Activated CD4-positive, alpha-beta T cell treated with anti-CD3 and anti-CD28 coated beads for 36 hours (primary cell): ENCODE measurements around the gene GPRC5B. TPM values are rescaled to one million over a fixed set of nuclear protein-coding genes. Genes with fewer than 3 reads are reported as not detected.

ENCODE experiments used
- ATAC-seq: fragments of 200-7000 bp; cut with Tn5 transposase; one replicate; pipeline ENCODE4 v1.10.0; 2021; ENCODE audit warnings: mild to moderate bottlenecking, moderate library complexity
- CTCF ChIA-PET: fragments of 350-600 bp; sonication (Branson Sonifier 250); formaldehyde crosslinking; loops from one replicate; lab custom pipeline; 2021; ENCODE audit warnings: antibody characterized with exemption; lab: Charles Lee
- POLR2A ChIA-PET: fragments of 350-600 bp; sonication (Branson Sonifier 250); formaldehyde crosslinking; loops from one replicate; lab custom pipeline; 2021; ENCODE audit warnings: antibody characterized with exemption, inconsistent platforms; lab: Charles Lee
- DNase-seq: peaks from one replicate; pipeline ENCODE4 v3.0.0-alpha.2; 2020
- H3K27ac Mint-ChIP-seq: one replicate; pipeline ENCODE4 v1.8.0; 2021; ENCODE audit warnings: mixed read lengths
- H3K27me3 Mint-ChIP-seq: one replicate; pipeline ENCODE4 v1.8.0; 2021; ENCODE audit warnings: mixed read lengths
- H3K36me3 Mint-ChIP-seq: one replicate; pipeline ENCODE4 v1.8.0; 2021; ENCODE audit warnings: low read depth, mixed read lengths
- H3K4me1 Mint-ChIP-seq: one replicate; pipeline ENCODE4 v1.8.0; 2021; ENCODE audit warnings: mixed read lengths
- H3K4me3 Mint-ChIP-seq: one replicate; pipeline ENCODE4 v1.8.0; 2021; ENCODE audit warnings: mild to moderate bottlenecking, moderate library complexity, mixed read lengths
- H3K9me3 Mint-ChIP-seq: one replicate; pipeline ENCODE4 v1.8.0; 2021; ENCODE audit warnings: low read depth, mixed read lengths
- intact Hi-C, 2 experiments: fragments of 100-400 bp; cut with DNase I in 1 of 2; cut with micrococcal nuclease in 1 of 2; formaldehyde crosslinking; loops; one replicate each; pipeline versions ENCODE4 v1.14.2 to v1.15.1; 2022 to 2024; cut with DNase I, micrococcal nuclease
- total RNA-seq, 2 experiments: library from RNA; stranded (reverse); gene quantifications; one replicate each; pipeline ENCODE4 v1.2.3, GENCODE V29; 2021

Gene GPRC5B
- total RNA-seq, 2 experiments from 2014 or later = 0.11 to 0.30 TPM

DNA sequence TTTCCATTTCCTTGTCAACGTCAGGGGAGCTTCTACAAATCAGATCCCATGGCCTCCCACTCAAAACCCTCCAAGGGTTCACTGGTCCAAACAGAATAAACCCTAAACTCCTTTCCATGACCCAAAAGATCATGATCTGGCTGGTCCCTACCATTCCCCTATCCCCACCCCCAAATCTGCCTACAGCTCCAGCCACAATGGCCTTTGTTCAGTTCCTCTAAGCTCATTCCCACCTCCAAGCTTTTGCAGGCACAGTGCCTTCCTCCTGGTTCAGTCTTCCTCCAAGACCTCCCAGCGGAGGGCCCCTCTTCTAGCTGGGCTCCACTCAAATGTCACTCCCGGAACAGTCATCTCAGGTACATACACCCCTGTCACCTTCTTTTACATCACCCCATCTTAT, 2.0 kb downstream of the GPRC5B start:
- H3K36me3 Mint-ChIP-seq = no peaks in the 10 kb centered on the region
- ATAC-seq = no peak
- CTCF ChIA-PET = interaction anchor here (0.5 to 1.5 kb wide), 6 partner anchors 9 to 299 kb away, joined by 3 to 6 read pairs (median 3); partner anchors contain the start of genes IQCK and KNOP1
- intact Hi-C loops = loop anchor here in 1 of 2 experiments (10.0 kb wide), 2 partner anchors 358 to 798 kb away; partner anchors contain the start of genes CCP110 and GDE1
- POLR2A ChIA-PET = no interaction called here
- no peak for DNase-seq
- H3K4me3 Mint-ChIP-seq = no peak overlapping the region
- no peak overlapping the region for H3K27ac Mint-ChIP-seq
- peaks cover 20% of the 10 kb centered on the region for H3K4me1 Mint-ChIP-seq
- H3K9me3 Mint-ChIP-seq = no peaks in the 10 kb centered on the region
- H3K27me3 Mint-ChIP-seq = peaks cover 18% of the 10 kb centered on the region

DNA sequence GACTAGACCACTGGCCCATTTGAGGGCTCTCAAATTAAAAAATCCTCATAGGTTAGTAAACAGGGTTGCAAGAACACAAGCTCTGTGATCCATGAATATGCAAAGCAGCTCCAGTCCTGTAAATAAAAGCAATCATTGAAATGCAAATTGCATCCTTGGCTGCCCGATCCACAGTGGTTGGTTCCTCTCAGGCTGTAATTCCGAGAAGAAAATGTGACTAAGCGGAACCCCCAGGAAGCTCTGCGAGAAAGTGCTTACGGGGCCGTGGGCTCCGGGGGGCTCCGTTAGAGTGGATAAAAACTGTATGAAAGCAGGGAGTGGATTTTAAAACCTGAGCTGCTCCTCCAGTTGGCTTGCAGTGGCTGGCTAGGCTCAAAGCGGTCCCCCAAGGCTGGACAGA, 2.5 kb downstream of the GPRC5B start:
- ChIA-PET POLR2A (no interaction called here), CTCF (interaction anchor here (0.6 to 1.5 kb wide), 5 partner anchors 25 to 298 kb away, joined by 3 to 6 read pairs (median 3); partner anchors contain the start of genes IQCK and KNOP1)
- Mint-ChIP-seq H3K27me3 (peaks cover 18% of the 10 kb centered on the region), H3K27ac (no peak overlapping the region), H3K4me1 (peaks cover 20% of the 10 kb centered on the region), H3K36me3 (no peaks in the 10 kb centered on the region), H3K9me3 (no peaks in the 10 kb centered on the region), H3K4me3 (no peak overlapping the region)
- intact Hi-C loops = loop anchor here in 1 of 2 experiments (10.0 kb wide), 2 partner anchors 357 to 797 kb away; partner anchors contain the start of genes CCP110 and GDE1
- no peak for ATAC-seq
- no peak for DNase-seq

DNA sequence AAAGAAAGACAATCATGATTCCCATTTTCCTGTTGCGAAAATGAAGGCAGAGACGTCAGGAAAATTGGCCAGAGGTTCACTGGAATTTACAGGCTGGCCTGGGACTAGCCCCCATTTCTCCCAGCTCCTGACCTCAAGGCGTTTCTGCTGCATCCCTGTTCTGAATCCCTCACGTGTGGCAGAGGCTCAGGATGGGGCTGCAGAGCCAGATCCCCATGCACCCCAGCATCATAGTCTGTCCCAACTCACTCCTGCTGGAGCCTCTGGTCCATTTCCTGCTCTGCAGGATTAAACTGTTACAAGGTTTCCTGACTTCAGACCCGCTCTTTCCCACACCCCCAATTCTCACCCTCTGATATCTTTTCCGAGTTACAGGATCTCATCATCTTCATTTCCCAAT, 2.9 kb downstream of the GPRC5B start:
- no peak overlapping the region for H3K4me3 Mint-ChIP-seq
- DNase-seq (no peak), ATAC-seq (no peak)
- H3K27ac Mint-ChIP-seq = no peak overlapping the region
- intact Hi-C loops = loop anchor here in 1 of 2 experiments (10.0 kb wide), 2 partner anchors 357 to 797 kb away; partner anchors contain the start of genes CCP110 and GDE1
- CTCF ChIA-PET = interaction anchor here (0.6 to 1.5 kb wide), 5 partner anchors 26 to 298 kb away, joined by 3 to 6 read pairs (median 3); partner anchors contain the start of genes IQCK and KNOP1
- H3K27me3 Mint-ChIP-seq = peaks cover 18% of the 10 kb centered on the region
- H3K9me3 Mint-ChIP-seq = no peaks in the 10 kb centered on the region
- no peaks in the 10 kb centered on the region for H3K36me3 Mint-ChIP-seq
- H3K4me1 Mint-ChIP-seq = peaks cover 20% of the 10 kb centered on the region
- POLR2A ChIA-PET = no interaction called here

DNA sequence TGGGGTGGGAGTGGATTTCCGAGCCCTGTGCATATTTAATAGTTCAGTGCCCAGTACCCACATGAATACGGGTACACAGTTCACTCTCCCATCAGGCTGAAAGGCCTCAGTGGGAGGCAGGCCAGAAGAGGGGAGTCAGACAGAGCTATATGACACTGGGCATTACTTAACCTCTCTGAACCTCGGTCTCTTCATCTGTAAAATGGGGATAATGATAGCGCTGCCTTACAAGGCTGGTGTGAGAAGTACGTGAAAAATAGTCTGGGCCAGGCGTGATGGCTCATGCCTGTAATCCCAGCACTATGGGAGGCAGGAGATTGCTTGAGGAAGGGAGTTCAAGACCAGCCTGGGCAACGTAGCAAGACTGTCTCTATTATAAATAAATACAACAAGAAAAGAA, 3.6 kb downstream of the GPRC5B start:
- POLR2A ChIA-PET = no interaction called here
- H3K36me3 Mint-ChIP-seq = no peaks in the 10 kb centered on the region
- H3K27ac Mint-ChIP-seq = no peak overlapping the region
- H3K9me3 Mint-ChIP-seq = no peaks in the 10 kb centered on the region
- H3K4me1 Mint-ChIP-seq = peaks cover 14% of the 10 kb centered on the region
- DNase-seq (no peak), ATAC-seq (no peak)
- CTCF ChIA-PET = interaction anchor here (1.5 kb wide), 1 partner anchor 279 kb away, joined by 4 read pairs; no protein-coding TSS in a partner anchor
- intact Hi-C loops = loop anchor here in 1 of 2 experiments (10.0 kb wide), 2 partner anchors 356 to 796 kb away; partner anchors contain the start of genes CCP110 and GDE1
- H3K27me3 Mint-ChIP-seq = peaks cover 16% of the 10 kb centered on the region
- H3K4me3 Mint-ChIP-seq = no peak overlapping the region

DNA sequence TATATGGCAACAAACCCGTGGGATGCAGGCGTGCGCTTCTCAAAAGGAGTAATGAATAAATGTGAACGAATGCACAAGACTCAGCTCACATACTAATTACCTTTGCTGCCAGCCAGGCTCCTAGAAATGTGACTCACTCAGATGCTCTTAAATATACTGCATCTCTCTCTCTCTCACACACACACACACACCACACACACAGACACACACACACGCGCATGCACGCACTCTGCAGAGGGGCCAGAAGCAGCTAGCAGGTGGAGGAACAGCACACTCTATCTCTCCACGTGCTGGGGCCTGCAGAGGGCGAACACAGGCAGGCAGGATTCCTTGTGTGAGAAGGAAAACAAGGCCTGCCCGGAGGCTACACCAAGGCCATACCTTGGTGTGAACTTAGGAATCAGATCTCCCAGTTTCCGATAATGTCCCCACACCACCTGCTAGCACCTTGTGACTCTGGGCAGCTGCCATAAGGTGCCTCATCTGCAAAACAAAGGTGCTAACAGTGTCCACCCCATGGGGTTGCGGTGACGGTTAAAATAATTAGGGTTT, 5.3 kb downstream of the GPRC5B start:
- ATAC-seq (no peak), DNase-seq (no peak)
- H3K4me1 Mint-ChIP-seq = peaks cover 2% of the 10 kb centered on the region
- no peaks in the 10 kb centered on the region for H3K9me3 Mint-ChIP-seq
- no peaks in the 10 kb centered on the region for H3K36me3 Mint-ChIP-seq
- no peak overlapping the region for H3K4me3 Mint-ChIP-seq
- peaks cover 8% of the 10 kb centered on the region for H3K27me3 Mint-ChIP-seq
- POLR2A ChIA-PET = no interaction called here
- H3K27ac Mint-ChIP-seq = no peak overlapping the region
- intact Hi-C loops = no loop called here
- CTCF ChIA-PET = no interaction called here

DNA sequence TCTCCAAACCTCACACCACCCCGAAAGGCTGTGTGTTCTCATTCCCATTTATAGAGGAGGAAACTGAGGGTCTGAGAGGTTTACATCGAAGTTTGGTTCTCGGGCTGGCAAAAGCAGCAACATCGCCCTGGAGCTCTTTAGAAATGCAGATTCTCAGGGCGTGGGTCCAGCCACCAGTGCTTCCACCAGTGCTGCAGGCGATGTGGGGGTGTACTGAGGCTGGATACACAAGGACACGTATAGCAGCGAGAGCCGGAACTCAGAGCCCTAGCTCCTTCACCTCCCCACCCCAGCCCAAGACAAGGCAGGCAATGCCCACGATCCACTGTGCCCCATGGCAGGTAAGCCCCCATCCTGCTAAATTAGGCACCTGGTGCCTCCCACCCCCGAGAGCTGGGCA, 5.9 kb downstream of the GPRC5B start:
- Mint-ChIP-seq H3K4me1 (no peaks in the 10 kb centered on the region), H3K36me3 (no peaks in the 10 kb centered on the region), H3K27me3 (peaks cover 8% of the 10 kb centered on the region), H3K4me3 (no peak overlapping the region), H3K27ac (no peak overlapping the region), H3K9me3 (no peaks in the 10 kb centered on the region)
- DNase-seq = no peak
- CTCF ChIA-PET = no interaction called here
- ATAC-seq = no peak
- intact Hi-C loops = no loop called here
- POLR2A ChIA-PET = no interaction called here

DNA sequence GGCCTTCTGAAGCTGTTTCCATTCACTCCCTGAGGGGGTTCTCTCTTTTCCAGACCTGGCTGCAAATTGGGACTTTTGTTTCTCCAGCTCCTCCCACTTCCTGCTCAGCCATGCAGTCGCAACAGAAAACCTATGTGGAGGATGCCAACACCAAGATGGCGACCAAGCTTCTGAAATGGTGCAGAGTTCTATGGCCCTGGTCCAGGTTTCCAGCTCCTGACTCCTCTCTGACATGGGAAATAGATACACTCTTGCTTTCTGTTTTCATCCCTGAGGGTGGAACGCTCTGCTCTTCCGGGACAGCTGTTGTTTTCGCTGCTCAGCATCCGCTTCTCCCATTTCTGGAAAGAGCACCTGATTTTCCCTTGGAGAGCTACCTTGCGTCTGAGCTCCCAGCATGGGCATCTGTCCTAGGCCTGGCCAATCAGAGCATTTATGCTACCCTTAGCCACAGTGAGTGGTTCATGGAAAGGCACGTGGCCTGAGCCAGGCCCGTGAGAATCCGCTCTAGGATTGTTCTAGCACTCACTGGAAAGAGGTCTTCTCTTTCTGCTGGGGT, 8.1 kb downstream of the GPRC5B start:
- DNase-seq (no peak), ATAC-seq (no peak)
- Mint-ChIP-seq H3K27me3 (no peaks in the 10 kb centered on the region), H3K4me1 (no peaks in the 10 kb centered on the region), H3K27ac (no peak overlapping the region), H3K4me3 (no peak overlapping the region), H3K9me3 (no peaks in the 10 kb centered on the region), H3K36me3 (no peaks in the 10 kb centered on the region)
- intact Hi-C loops = no loop called here
- ChIA-PET CTCF (interaction anchor here (0.6 to 1.3 kb wide), 6 partner anchors 10 to 301 kb away, joined by 3 read pairs; no protein-coding TSS in a partner anchor), POLR2A (no interaction called here)

DNA sequence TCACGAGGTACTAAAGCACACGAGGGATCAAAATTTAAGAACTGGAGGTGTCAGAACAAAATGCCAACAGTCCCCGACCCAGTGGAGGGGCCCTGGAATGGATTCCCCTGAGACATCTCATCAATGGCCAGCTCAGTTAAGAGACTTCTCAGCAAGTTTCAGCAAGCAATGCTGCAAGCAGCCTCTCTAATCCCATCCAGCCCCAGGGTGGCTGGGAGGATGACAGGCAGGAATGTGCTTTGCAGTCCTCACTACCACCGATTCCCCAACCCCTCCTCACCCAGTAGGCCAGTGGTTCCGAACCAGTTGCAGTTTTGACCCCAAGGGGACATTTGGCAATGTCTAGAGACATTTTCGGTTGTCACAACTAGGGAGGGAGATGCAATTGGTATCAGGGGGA, 8.7 kb downstream of the GPRC5B start:
- no peak overlapping the region for H3K4me3 Mint-ChIP-seq
- H3K36me3 Mint-ChIP-seq = no peaks in the 10 kb centered on the region
- no peaks in the 10 kb centered on the region for H3K9me3 Mint-ChIP-seq
- no peak overlapping the region for H3K27ac Mint-ChIP-seq
- no peaks in the 10 kb centered on the region for H3K4me1 Mint-ChIP-seq
- ChIA-PET CTCF (interaction anchor here (0.6 to 1.3 kb wide), 4 partner anchors 10 to 277 kb away, joined by 3 read pairs; no protein-coding TSS in a partner anchor), POLR2A (interaction anchor here (0.6 kb wide), 1 partner anchor 106 kb away, joined by 3 read pairs; no protein-coding TSS in a partner anchor)
- no peaks in the 10 kb centered on the region for H3K27me3 Mint-ChIP-seq
- no peak for ATAC-seq
- no peak for DNase-seq
- intact Hi-C loops = no loop called here

DNA sequence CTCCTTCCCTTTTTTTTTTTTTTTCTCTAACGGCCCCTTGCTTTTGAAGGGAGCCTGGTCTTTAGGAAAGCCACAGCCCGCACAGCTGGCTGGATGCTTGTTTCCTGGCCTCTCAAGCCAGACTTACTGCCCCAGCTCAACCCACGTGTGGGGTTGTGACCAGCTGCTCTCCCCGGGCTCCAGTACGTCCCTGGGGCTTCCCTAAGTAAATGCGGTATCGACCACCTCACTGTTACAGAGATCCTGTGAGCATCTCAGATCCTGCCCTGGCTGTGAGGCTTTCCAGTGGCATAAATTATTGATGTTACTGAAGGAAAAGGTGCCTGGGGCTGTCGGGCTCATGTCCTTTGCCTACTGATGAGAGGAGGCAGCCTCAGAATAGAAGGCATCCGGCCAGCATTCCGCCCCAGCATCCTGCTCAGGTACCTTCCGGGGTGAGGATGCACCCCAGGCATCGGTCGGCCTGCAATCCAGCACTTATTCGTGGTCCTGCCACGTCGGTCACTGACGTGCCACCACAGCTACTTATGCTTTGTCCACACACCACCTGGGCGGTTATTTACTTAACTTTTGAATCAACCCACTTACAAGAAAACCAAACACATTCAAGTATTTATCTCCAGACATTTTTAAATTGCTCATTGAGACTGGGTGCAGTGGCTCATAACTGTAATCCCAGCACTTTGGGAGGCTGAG, 9.6 kb downstream of the GPRC5B start:
- CTCF ChIA-PET = interaction anchor here (1.3 kb wide), 1 partner anchor 9 kb away, joined by 3 read pairs; no protein-coding TSS in a partner anchor
- Mint-ChIP-seq H3K9me3 (no peaks in the 10 kb centered on the region), H3K4me1 (no peaks in the 10 kb centered on the region), H3K27me3 (no peaks in the 10 kb centered on the region), H3K4me3 (no peak overlapping the region), H3K36me3 (no peaks in the 10 kb centered on the region), H3K27ac (no peak overlapping the region)
- ATAC-seq (no peak), DNase-seq (no peak)
- POLR2A ChIA-PET = interaction anchor here (0.6 kb wide), 1 partner anchor 105 kb away, joined by 3 read pairs; no protein-coding TSS in a partner anchor
- intact Hi-C loops = no loop called here

DNA sequence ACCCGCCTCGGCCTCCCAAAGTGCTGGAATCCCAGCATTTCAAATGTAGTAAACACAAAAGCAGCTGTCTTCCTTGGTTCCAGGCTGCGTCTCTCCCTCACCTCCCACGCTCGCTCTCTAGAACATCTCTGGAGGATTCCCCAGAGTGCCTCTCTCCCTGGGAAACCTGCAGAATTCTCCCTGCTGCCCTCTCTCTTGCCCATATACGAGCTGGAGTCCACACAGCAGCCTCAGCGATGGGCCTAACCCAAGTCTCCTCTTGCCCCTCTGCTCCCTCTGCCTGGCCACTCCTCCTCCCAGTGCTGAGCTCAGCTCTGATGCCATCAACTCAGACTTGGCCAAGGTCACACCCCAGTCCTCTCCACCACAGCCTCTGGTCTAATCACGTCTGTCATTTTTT, 10.6 kb downstream of the GPRC5B start:
- H3K4me3 Mint-ChIP-seq = no peak overlapping the region
- DNase-seq (no peak), ATAC-seq (no peak)
- CTCF ChIA-PET = interaction anchor here (0.6 to 1.2 kb wide), 3 partner anchors 48 to 433 kb away, joined by 3 to 5 read pairs (median 3); no protein-coding TSS in a partner anchor
- no peaks in the 10 kb centered on the region for H3K27me3 Mint-ChIP-seq
- H3K36me3 Mint-ChIP-seq = no peaks in the 10 kb centered on the region
- no peaks in the 10 kb centered on the region for H3K4me1 Mint-ChIP-seq
- intact Hi-C loops = no loop called here
- H3K9me3 Mint-ChIP-seq = no peaks in the 10 kb centered on the region
- POLR2A ChIA-PET = no interaction called here
- H3K27ac Mint-ChIP-seq = no peak overlapping the region

DNA sequence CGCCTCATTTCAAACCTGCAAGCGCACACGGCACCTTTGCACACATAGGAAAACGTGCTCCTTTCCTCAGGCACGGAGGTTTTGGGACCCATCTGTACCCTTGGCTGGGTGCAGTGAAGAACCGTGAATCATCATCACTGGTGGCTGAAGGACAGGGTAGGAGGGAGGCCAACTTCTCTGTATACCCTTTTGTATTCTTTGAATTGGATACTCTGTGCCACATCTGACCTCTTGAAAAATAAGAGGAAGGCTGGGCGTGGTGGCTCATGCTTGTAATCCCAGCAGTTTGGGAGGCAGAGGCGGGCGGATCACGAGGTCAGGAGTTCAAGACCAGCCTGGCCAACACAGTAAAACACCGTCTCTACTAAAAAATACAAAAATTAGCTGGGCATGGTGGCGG, 11.7 kb downstream of the GPRC5B start:
- intact Hi-C loops = no loop called here
- no peaks in the 10 kb centered on the region for H3K27me3 Mint-ChIP-seq
- no peak for DNase-seq
- H3K4me3 Mint-ChIP-seq = no peak overlapping the region
- ChIA-PET POLR2A (no interaction called here), CTCF (interaction anchor here (0.6 to 1.2 kb wide), 2 partner anchors 200 to 272 kb away, joined by 3 to 5 read pairs; no protein-coding TSS in a partner anchor)
- no peaks in the 10 kb centered on the region for H3K9me3 Mint-ChIP-seq
- H3K4me1 Mint-ChIP-seq = no peaks in the 10 kb centered on the region
- no peak overlapping the region for H3K27ac Mint-ChIP-seq
- no peak for ATAC-seq
- H3K36me3 Mint-ChIP-seq = no peaks in the 10 kb centered on the region
